H1 (cell line): ENCODE measurements around the gene GABRP.

Experiments
- POLR2A ChIP-seq, 2 experiments: IDR thresholded peaks; 1 replicate in 1 of 2; 2 replicates in 1 of 2; pipeline ENCODE4 v1.6.1; 2011; ENCODE audit warnings: low read depth in 2 of 2, low read length in 2 of 2, mild to moderate bottlenecking in 2 of 2; ENCODE audit errors: control extremely low read depth in 1 of 2
- YY1 ChIP-seq: IDR thresholded peaks from 2 replicates; pipeline ENCODE4 v1.6.1; 2011; ENCODE audit warnings: low read depth, mild to moderate bottlenecking, low read length
- TF ChIP-seq, protein P1 (sequence below), 3 experiments: IDR thresholded peaks; 1 replicate in 2 of 3; 2 replicates in 1 of 3; pipeline versions ENCODE4 v1.5.1 to v1.6.1; 2011; ENCODE audit warnings: low read length in 3 of 3, mild to moderate bottlenecking in 3 of 3, inconsistent platforms in 2 of 3, low read depth in 1 of 3, moderate library complexity in 1 of 3; ENCODE audit not compliant: insufficient read depth in 1 of 3; ENCODE audit errors: control extremely low read depth in 1 of 3
- TF ChIP-seq, protein P2 (sequence below): IDR thresholded peaks from 2 replicates; pipeline ENCODE4 v1.6.1; 2011; ENCODE audit warnings: low read length, improper control_type of control experiment

DNA sequence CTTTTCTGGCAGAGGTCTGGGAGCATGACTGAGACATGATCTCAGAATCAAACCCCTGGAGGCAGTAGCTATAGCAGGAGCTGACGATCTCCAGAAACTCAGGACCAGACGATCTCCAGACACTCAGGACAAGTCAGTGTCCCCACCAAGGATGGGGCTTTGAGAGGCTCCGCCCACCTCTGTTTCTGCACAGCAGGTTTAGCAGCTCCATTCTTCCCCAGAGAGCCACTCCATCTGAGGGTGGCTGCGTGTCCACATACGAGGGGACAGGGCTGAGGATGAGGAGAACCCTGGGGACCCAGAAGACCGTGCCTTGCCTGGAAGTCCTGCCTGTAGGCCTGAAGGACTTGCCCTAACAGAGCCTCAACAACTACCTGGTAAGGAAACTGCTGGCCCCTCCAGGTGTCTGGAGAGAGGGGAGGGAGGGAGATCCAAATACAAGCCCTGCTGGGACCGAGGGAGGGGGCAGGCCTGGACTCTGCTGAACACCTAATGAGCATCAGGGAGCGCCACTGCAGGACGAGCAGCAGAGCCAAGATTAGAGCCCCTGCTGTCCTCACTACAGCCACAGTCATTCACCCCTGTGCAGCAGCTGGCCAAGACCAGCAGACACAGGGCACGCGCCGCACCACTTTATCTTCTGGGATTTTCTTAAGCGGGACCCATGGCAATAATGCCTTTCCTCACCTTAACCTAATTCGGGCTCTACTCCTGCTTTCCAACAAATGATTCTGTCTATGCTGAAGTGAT, at the start of gene GABRP:
- TF ChIP-seq, protein P1, sequence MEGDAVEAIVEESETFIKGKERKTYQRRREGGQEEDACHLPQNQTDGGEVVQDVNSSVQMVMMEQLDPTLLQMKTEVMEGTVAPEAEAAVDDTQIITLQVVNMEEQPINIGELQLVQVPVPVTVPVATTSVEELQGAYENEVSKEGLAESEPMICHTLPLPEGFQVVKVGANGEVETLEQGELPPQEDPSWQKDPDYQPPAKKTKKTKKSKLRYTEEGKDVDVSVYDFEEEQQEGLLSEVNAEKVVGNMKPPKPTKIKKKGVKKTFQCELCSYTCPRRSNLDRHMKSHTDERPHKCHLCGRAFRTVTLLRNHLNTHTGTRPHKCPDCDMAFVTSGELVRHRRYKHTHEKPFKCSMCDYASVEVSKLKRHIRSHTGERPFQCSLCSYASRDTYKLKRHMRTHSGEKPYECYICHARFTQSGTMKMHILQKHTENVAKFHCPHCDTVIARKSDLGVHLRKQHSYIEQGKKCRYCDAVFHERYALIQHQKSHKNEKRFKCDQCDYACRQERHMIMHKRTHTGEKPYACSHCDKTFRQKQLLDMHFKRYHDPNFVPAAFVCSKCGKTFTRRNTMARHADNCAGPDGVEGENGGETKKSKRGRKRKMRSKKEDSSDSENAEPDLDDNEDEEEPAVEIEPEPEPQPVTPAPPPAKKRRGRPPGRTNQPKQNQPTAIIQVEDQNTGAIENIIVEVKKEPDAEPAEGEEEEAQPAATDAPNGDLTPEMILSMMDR (IDR thresholded peaks at IDR 0.05; ENCODE audit: control extremely low read depth in 1 of 3, insufficient read depth in 1 of 3, low read depth in 1 of 3, low read length in 3 of 3): no peak
- TF ChIP-seq POLR2A (IDR thresholded peaks at IDR 0.05; ENCODE audit: control extremely low read depth in 1 of 2, low read depth in 2 of 2, low read length in 2 of 2): no peak
- no peak for TF ChIP-seq YY1
- TF ChIP-seq, protein P2, sequence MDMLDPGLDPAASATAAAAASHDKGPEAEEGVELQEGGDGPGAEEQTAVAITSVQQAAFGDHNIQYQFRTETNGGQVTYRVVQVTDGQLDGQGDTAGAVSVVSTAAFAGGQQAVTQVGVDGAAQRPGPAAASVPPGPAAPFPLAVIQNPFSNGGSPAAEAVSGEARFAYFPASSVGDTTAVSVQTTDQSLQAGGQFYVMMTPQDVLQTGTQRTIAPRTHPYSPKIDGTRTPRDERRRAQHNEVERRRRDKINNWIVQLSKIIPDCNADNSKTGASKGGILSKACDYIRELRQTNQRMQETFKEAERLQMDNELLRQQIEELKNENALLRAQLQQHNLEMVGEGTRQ: no peak
